HG03442 (cell line): ENCODE data around the gene LRRC4C.
"Not testable (repeated sequence)": the region's sequence is repeated elsewhere in the genome, so short reads cannot be mapped to it uniquely, and the experiment has no call there.

Experiments
- ATAC-seq: cut with Tn5 transposase; IDR thresholded peaks from one replicate; pipeline ENCODE4 v1.9.1; 2021; ENCODE audit warnings: mild to moderate bottlenecking, moderate library complexity; ENCODE audit not compliant: unreplicated experiment

The LRRC4C gene

GRCh38 chr11:40544162-40544561, 915.3 kb downstream of the LRRC4C start:
- ATAC-seq, result no peak

- ATAC-seq, result no peak
Measured at GRCh38 chr11:40542821-40543220, 916.6 kb downstream of the LRRC4C start.

GRCh38 chr11:40537734-40538133, 921.7 kb downstream of the LRRC4C start:
- no peak for ATAC-seq

GRCh38 chr11:40522080-40522479, 937.4 kb downstream of the LRRC4C start:
- not testable (repeated sequence) for ATAC-seq

GRCh38 chr11:40517122-40517521, 942.3 kb downstream of the LRRC4C start:
- no peak for ATAC-seq

- no peak for ATAC-seq
Measured at GRCh38 chr11:40514124-40514523, 945.3 kb downstream of the LRRC4C start.

GRCh38 chr11:40513281-40513680, 946.2 kb downstream of the LRRC4C start:
- no peak for ATAC-seq

GRCh38 chr11:40508303-40508702, 951.1 kb downstream of the LRRC4C start:
- no peak for ATAC-seq

- ATAC-seq, result no peak
Measured at GRCh38 chr11:40506226-40506625, 953.2 kb downstream of the LRRC4C start.

- no peak for ATAC-seq
Measured at GRCh38 chr11:40491341-40491740, 968.1 kb downstream of the LRRC4C start.

GRCh38 chr11:40467771-40468170, 991.7 kb downstream of the LRRC4C start:
- no peak for ATAC-seq

- ATAC-seq, result no peak
Measured at GRCh38 chr11:40445391-40445790, 1014.1 kb downstream of the LRRC4C start.

- no peak for ATAC-seq
Measured at GRCh38 chr11:40444151-40444550, 1015.3 kb downstream of the LRRC4C start.

- no peak for ATAC-seq
Measured at GRCh38 chr11:40435344-40435743, 1024.1 kb downstream of the LRRC4C start.

GRCh38 chr11:40434926-40435325, 1024.5 kb downstream of the LRRC4C start:
- ATAC-seq, result no peak

GRCh38 chr11:40432358-40432757, 1027.1 kb downstream of the LRRC4C start:
- no peak for ATAC-seq

GRCh38 chr11:40425168-40425567, 1034.3 kb downstream of the LRRC4C start:
- ATAC-seq, result no peak

- no peak for ATAC-seq
Measured at GRCh38 chr11:40421208-40421981, 1038.1 kb downstream of the LRRC4C start.

- ATAC-seq, result no peak
Measured at GRCh38 chr11:40417627-40418026, 1041.8 kb downstream of the LRRC4C start.

GRCh38 chr11:40407355-40407754, 1052.1 kb downstream of the LRRC4C start:
- ATAC-seq, result no peak

- no peak for ATAC-seq
Measured at GRCh38 chr11:40405614-40406013, 1053.8 kb downstream of the LRRC4C start.

GRCh38 chr11:40403321-40403720, 1056.1 kb downstream of the LRRC4C start:
- no peak for ATAC-seq
